GM18909 (cell line): ENCODE measurements around the gene MBD3.
"Not testable (repeated sequence)": the region's sequence is repeated elsewhere in the genome, so short reads cannot be mapped to it uniquely, and the experiment has no call there.

Experiments used
- ATAC-seq: cut with Tn5 transposase; IDR thresholded peaks from one replicate; pipeline ENCODE4 v1.9.1; 2021; ENCODE audit warnings: mild to moderate bottlenecking; ENCODE audit not compliant: unreplicated experiment, poor library complexity

Gene MBD3, protein sequence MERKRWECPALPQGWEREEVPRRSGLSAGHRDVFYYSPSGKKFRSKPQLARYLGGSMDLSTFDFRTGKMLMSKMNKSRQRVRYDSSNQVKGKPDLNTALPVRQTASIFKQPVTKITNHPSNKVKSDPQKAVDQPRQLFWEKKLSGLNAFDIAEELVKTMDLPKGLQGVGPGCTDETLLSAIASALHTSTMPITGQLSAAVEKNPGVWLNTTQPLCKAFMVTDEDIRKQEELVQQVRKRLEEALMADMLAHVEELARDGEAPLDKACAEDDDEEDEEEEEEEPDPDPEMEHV

GRCh38 chr19:1592755-1593500 lies at the start of gene MBD3:
Gene MBD3 (minus strand): TSS chr19:1592865. CDS start chr19:1592631, 234 bp downstream.
- peak; percentile 72 for ATAC-seq

DNA sequence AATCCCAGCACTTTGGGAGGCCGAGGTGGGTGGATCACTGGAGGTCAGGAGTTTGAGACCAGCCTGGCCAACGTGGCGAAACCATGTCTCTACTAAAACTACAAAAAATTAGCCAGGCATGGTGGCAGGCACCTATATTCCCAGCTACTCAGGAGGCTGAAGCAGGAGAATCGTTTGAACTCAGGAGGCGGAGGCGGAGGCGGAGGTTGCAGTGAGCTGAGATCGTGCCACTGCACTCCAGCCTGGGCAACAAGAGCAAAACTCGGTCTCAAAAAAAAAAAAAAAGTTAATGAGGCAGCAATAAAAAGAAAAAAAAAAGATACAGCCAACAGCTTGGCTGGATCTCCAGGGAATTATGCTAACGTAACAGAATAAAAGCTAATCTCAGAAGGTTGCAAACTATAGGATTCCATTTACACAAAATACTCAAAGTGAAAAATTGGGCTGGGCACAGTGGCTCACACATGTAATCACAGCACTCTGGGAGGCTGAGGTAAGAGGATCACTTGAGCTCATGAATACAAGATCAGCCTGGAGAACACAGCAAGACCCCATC lies 48.3 kb upstream of the MBD3 start:
- not testable (repeated sequence) for ATAC-seq

- no peak for ATAC-seq
Observed at GRCh38 chr19:1636325-1637236, 43.9 kb upstream of the MBD3 start.

- no peak for ATAC-seq
Observed at GRCh38 chr19:1634938-1635243, 42.2 kb upstream of the MBD3 start.

DNA sequence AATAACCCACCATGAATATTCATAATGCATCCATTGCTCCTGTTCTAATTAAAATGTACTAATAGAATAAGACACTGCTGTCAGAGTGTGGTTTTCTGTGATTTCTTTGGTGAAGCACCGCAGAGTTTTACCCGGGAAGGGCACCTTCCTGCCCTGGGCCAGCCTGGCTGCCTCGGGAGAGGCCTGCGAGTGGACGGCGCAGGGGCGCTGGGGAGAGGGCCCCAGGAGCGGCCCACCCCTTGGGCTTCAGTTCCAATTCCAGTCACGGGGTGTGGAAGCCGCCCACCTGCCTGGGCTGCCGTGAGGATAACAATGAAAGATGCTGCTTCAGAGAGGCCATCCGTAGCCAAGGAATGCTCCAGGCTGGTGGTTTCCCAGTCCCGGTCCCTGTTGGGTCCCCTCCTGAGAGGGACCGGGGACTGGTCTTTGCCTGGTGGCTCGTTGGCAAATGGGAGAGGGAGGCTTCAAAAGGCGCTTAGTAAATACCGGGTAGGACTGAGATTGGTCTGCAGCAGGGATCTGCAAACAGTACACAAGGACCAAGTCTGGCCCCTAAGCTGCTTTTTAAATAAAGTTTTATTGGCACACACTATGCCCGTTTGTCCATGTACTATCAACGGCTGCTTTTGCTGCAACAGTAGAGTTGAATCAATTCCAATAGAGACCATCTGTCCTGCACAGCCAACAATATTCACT lies 41.7 kb upstream of the MBD3 start:
- no peak for ATAC-seq

DNA sequence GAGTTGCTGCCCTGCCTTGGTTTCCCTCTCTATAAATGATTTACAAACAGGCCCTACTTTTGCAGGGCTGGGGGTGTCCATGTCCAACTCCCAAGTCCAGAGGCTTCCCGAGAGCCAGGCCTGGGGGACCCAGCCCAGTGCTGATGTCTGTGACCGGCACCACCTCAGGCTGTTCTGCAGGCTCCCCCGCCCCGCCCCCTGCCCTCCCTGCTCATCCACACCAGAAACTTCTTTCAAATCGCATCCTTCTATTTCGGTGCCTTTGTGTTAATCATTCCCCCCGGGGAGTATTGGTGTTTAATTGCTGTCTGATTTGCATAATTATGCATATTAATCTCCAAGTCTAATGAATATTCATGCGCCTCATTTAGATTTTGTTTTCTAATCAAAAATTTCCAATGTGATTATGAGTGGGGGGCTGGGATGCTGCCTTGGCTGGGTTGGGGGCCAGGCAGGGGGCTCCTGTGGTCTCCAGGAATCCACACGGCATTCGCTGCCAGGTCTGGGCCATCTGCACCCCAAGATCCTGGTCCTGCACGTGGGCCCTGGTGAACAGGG lies 40.7 kb upstream of the MBD3 start:
- no peak for ATAC-seq

- no peak for ATAC-seq
Observed at GRCh38 chr19:1632462-1633268, 40.0 kb upstream of the MBD3 start.

GRCh38 chr19:1631557-1632100 lies 39.0 kb upstream of the MBD3 start:
- no peak for ATAC-seq

DNA sequence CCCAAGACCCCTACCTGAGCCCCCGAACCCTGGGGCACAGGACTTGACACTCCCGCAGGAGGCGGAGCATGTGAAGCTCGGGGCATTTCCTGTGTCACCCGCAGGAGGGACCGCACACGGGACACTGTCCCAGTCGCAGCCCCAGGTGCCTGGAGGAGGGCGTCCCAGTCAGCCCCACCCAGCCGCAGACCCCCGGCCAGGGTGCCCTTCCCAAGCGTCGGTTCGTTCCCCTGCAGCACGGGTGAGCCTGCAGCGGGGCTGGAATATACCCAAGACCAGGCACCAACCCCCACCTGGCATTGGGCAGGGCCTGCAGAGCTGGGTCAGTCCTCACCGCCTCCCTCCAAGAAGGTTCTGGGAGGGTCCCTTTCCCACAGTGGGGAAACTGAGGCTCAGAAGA lies 38.1 kb upstream of the MBD3 start:
- no peak for ATAC-seq

DNA sequence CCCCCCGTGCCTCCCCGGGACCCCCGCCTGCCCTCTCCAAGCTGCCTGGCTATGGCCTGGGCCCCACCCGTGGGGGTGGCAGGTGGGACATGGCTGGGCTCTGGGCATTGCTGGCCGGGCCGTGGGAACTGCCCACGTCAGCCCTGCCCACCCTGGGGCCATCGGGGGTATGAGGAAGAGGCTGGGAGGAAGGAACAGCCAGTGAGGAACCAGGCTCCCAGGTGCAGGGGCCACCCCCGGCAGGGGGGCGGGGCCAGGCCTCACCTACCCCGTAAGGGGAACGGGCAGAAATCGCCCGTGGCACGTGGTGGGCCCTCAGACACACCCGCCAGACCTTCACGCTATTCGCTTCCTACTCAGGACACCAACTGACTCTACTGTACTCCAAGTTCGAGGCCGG lies 37.3 kb upstream of the MBD3 start:
- no peak for ATAC-seq

DNA sequence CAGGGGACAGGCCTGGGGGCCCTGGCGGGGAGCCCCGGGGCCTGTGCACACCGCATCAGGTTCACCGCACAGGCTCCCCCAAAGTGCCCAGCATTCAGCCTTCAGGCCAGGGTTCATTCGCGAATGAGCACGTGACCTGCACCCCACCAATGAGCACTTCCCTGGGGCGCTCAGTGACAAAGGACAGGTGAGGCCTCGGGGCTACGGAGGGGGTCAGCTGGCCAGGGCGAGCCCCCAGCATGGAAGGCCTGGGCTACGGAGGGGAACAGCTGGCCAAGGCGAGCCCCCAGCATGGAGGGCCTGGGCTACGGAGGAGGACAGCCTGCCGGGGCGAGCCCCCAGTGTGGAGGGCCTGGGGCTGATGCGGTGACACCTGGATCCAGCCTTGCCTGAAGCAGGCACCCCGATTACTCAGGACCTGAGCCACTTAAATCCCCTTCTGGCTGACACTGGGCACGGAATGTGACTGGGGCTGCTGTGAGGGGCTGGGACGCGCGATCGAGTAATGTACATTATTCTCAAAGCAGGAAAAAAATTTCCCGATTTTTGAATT lies 36.7 kb upstream of the MBD3 start:
- ATAC-seq = no peak

- no peak for ATAC-seq
Observed at GRCh38 chr19:1627194-1627593, 34.5 kb upstream of the MBD3 start.

- no peak for ATAC-seq
Observed at GRCh38 chr19:1626417-1627010, 33.8 kb upstream of the MBD3 start.

DNA sequence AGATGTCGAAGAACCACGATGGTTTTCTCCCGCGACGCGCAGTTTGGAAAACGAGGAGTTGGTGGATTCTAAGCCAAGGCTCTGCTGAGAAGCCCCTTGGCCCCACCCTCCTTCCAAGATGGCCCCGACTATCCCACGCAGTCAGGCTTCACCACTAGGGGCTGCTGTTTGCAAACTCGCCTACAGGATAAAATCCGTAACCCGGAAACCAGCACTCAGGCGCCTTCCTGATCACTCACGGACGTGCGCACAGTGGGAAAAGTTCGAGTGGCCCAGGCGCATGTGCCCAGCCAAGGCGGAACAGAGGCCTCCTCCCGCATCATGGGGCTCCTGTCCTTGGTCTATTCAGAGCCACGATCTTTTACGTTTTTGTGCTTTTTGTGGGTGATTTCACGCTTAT lies 31.8 kb upstream of the MBD3 start:
- ATAC-seq = no peak

GRCh38 chr19:1622541-1622940 lies 29.9 kb upstream of the MBD3 start:
- ATAC-seq = no peak

GRCh38 chr19:1622007-1622406 lies 29.3 kb upstream of the MBD3 start:
- ATAC-seq = no peak

- no peak for ATAC-seq
Observed at GRCh38 chr19:1621574-1621973, 28.9 kb upstream of the MBD3 start.

DNA sequence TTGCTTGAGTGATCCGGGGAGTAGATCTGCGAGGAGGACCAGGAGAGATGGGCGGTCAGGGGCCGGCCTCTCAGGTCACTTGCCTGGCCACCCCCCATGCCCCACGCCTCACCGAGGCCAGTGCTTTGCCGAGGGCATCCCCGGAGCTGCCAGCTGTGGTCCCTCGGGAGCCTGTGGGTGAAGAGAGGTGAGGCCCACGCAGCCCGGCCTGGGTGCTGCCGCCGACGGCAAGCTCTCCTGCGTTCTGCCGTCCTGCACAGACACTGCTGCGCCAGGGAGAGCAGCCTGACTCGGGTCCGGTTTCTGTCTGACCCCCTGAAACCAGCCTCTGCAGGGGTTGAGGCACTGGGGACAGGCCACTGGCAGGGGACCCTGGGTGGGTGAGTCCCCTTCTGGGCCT lies 28.4 kb upstream of the MBD3 start:
- ATAC-seq = no peak
